Measurements from ENCODE around the gene PCSK5.

The PCSK5 gene

GRCh38 chr9:76399856-76400255 is 509.4 kb downstream of the PCSK5 start:
- DNase-seq (ENCODE audit: low spot score): no peak

- peak; percentile 20 for DNase-seq (ENCODE audit: low spot score)
Observed at GRCh38 chr9:76400534-76401096, 510.1 kb downstream of the PCSK5 start.

DNA sequence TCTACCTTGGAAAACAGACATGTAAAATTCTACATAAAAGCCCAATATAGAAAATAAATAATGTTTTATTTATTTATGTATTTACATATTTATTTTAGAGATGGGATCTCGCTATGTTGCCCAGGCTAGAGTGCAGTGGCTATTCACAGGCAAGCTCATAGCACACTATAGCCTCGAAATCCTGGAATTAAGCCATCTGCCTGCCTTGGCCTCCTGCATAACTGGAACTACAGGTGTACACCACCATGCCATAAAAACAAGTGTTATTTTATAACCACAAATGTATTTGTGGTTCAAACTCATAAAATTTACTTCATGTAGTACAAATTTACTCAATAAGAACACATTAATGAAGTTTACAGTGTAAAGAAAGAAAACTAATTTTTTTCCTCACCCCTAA is 510.7 kb downstream of the PCSK5 start:
- no peak for DNase-seq (ENCODE audit: low spot score)

DNA sequence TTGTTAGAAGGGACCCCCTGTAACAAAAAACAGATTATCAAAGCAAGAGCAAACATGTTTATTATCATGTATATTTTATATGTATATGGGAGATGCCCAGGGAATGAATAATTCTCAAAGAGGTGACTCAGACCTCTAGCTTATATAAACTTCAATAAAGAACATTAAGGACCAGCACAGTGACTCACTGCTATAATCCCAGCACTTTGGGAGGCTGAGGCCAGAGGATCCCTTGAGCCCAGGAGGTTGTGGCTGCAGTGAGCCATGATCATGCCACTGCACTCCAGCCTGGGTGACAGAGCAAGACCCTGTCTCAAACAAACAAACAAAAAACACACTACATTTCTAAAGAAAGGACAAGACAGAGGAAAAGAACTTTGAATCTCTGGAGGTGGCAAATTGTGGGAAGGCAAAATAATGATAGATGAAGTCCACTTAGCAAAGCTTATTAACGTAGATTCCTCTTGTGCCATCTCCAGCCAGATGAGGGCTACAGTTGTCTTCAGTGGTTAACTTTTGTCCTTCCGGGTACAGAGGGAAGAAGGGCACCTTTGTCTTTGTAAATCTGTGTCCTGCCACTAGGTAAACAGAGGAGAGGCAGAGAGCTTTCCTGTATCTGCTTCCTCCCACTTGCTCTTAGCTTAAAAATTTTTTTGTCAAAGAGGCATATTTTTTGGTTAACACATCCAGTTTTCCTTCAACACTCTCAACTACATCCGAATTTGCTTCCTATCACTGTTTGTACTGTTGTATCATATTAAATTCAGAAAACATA is 511.3 kb downstream of the PCSK5 start:
- no peak for DNase-seq (ENCODE audit: low spot score)

DNA sequence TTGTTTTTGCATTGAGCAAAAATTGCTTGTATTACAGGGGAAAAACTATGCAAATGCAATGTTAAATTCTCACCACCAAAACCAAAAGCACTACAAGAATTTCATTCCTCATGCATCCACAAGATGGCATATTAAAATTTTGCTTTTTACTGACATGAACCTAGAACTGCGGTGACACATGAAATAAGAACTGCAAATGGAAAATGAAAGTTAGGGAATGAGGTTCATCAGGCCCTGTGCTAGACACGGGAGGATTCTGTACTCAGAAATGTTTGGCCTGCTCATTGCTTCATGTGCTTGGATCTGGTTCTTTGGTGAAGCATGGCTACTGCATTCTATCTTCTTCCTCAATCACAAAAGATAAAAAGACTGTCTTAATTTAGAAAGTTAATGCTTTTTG is 512.9 kb downstream of the PCSK5 start:
- peak; percentile 67 for DNase-seq (ENCODE audit: low spot score)

GRCh38 chr9:76404401-76404800 is 513.9 kb downstream of the PCSK5 start:
- DNase-seq (ENCODE audit: low spot score): no peak

- no peak for DNase-seq (ENCODE audit: low spot score)
Observed at GRCh38 chr9:76405340-76405739, 514.9 kb downstream of the PCSK5 start.

DNA sequence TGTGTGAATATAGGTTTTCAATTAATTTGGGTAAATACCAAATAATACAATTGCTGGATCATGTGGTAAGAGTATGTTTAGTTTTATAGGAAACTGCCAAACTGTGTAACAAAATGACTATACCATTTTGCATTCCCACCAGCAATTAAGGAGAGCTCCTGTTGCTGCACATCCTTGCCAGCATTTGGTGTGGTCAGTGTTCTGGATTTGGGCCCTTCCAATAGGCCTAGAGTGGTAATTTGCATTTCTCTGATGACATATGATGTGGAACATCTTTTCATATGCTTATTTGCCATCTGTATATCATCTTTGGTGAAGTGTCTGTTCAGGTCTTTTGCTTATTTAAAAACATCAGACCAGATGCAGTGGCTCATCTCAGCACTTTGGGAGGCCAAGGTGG is 515.4 kb downstream of the PCSK5 start:
- DNase-seq (ENCODE audit: low spot score): no peak
